HG03439 (cell line): ENCODE results near the gene KIF26A.

Source experiments
- ATAC-seq: cut with Tn5 transposase; IDR thresholded peaks from one replicate; pipeline ENCODE4 v1.9.1; 2021; ENCODE audit warnings: mild to moderate bottlenecking, moderate library complexity; ENCODE audit not compliant: unreplicated experiment

The KIF26A gene

GRCh38 chr14:104190396-104191000 lies 52.1 kb downstream of the KIF26A start:
- ATAC-seq, result no peak

GRCh38 chr14:104191409-104191997 lies 53.1 kb downstream of the KIF26A start:
- ATAC-seq, result no peak

GRCh38 chr14:104192146-104192882 lies 53.9 kb downstream of the KIF26A start:
- ATAC-seq, result no peak

- ATAC-seq, result no peak
Observed at GRCh38 chr14:104192883-104193245, 54.5 kb downstream of the KIF26A start.

- no peak for ATAC-seq
Observed at GRCh38 chr14:104194016-104194415, 55.6 kb downstream of the KIF26A start.

- no peak for ATAC-seq
Observed at GRCh38 chr14:104194716-104195115, 56.3 kb downstream of the KIF26A start.

- ATAC-seq, result no peak
Observed at GRCh38 chr14:104195361-104195760, 57.0 kb downstream of the KIF26A start.

GRCh38 chr14:104195878-104196277 lies 57.5 kb downstream of the KIF26A start:
- ATAC-seq, result no peak

GRCh38 chr14:104196461-104197140 lies 58.2 kb downstream of the KIF26A start:
- no peak for ATAC-seq

- no peak for ATAC-seq
Observed at GRCh38 chr14:104197449-104198247, 59.3 kb downstream of the KIF26A start.

GRCh38 chr14:104199266-104199895 lies 61.0 kb downstream of the KIF26A start:
- ATAC-seq, result no peak

GRCh38 chr14:104200106-104200505 lies 61.7 kb downstream of the KIF26A start:
- ATAC-seq, result no peak

- no peak for ATAC-seq
Observed at GRCh38 chr14:104200591-104200990, 62.2 kb downstream of the KIF26A start.

GRCh38 chr14:104201063-104201462 lies 62.7 kb downstream of the KIF26A start:
- ATAC-seq, result no peak

GRCh38 chr14:104201496-104201895 lies 63.1 kb downstream of the KIF26A start:
- no peak for ATAC-seq

GRCh38 chr14:104202259-104203070 lies 64.1 kb downstream of the KIF26A start:
- no peak for ATAC-seq

GRCh38 chr14:104203071-104203425 lies 64.7 kb downstream of the KIF26A start:
- no peak for ATAC-seq

- no peak for ATAC-seq
Observed at GRCh38 chr14:104204660-104205149, 66.3 kb downstream of the KIF26A start.

GRCh38 chr14:104205781-104206180 lies 67.4 kb downstream of the KIF26A start:
- no peak for ATAC-seq
